Motor neuron (in vitro differentiated cells): ENCODE measurements around the gene ATOH7. TPM values are rescaled to one million over a fixed set of nuclear protein-coding genes. Genes with fewer than 3 reads are reported as not detected.
"Not testable (repeated sequence)": the region's sequence is repeated elsewhere in the genome, so short reads cannot be mapped to it uniquely, and the experiment has no call there.

Experiments
- ATAC-seq, 8 experiments: fragments of 200-7000 bp; cut with Tn5 transposase; replicated peaks in 6 of 8; 2 replicates each; pipeline ENCODE4 v1.8.0; 2021; ENCODE audit warnings: mild to moderate bottlenecking in 8 of 8, moderate library complexity in 8 of 8
- H3K27ac ChIP-seq, 2 donors: fragments of 250-450 bp; sonication (Bioruptor Pico); 2 replicates each; pipeline ENCODE4 v1.9.0; 2021; ENCODE audit warnings: antibody characterized with exemption in 2 of 2, mild to moderate bottlenecking in 2 of 2, moderate library complexity in 1 of 2
- H3K4me1 ChIP-seq, 2 donors: fragments of 250-450 bp; sonication (Bioruptor Pico); replicated peaks in 1 of 2; 2 replicates each; pipeline ENCODE4 v1.6.1; 2021; ENCODE audit warnings: antibody characterized with exemption in 2 of 2, mild to moderate bottlenecking in 2 of 2, moderate library complexity in 1 of 2
- H3K4me3 ChIP-seq, 5 donors: fragments of 250-450 bp; sonication (Bioruptor Pico); 2 replicates each; pipeline ENCODE4 v1.9.0; 2021; ENCODE audit warnings: antibody characterized with exemption in 5 of 5, mild to moderate bottlenecking in 5 of 5, moderate library complexity in 4 of 5
- WGBS, 10 experiments: fragments of 450-650 bp; shearing (Covaris generic); methylation state at CpG; one replicate each; pipeline ENCODE4 v1.0.0; 2022; 5-methylcytosine and 5-hydroxymethylcytosine counted together
- in situ Hi-C, 9 experiments: fragments of 400-800 bp; cut with MboI; loops; one replicate each; pipeline ENCODE4 v1.15.0; 2021; ENCODE audit warnings: low sequenced_read_pairs in 9 of 9, low pct_unique_long_range_greater_than_20kb in 2 of 9; ENCODE audit not compliant: unreplicated experiment in 9 of 9
- total RNA-seq, 8 experiments: library from RNA; unstranded; fragments of 300-600 nt; gene quantifications; 2 replicates each; pipeline versions ENCODE4 v1.2.3 to v1.2.4, GENCODE V29; 2022

ATOH7 gene
- total RNA-seq, 8 experiments from 2014 or later = 0.14 to 2.2 (median 0.78) TPM; not detected in 3

DNA sequence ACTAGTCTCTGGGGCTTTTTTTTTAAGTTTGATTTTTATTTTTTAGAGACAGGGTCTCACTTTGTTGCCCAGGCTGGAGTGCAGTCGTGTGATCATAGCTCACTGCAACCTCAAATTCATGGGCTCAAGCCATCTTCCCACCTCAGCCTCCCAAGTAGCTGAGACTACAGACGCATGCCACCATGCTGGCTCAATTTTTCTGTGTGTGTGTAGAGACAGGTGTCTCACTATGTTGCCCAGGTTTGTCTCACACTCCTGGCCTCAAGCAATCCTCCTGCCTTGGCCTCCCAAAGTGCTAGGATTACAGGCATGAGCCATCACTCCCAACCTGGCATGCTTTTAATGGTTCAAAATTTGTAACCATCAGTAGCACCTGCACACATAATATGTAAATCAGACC lies 36.1 kb downstream of the ATOH7 start:
- H3K27ac ChIP-seq, ATAC-seq, H3K4me3 ChIP-seq, H3K4me1 ChIP-seq: not testable (repeated sequence)
- in situ Hi-C loops = loop anchor here in 1 of 9 experiments (25.0 kb wide), 1 partner anchor 108 kb away; the partner anchor contains the start of gene HERC4
- 56 to 93% (median 85%) methylated on average over 1 to 2 of the region's 2 CpGs; no CpG with 5 or more reads in 6 of the 10 experiments for WGBS, 10 experiments

DNA sequence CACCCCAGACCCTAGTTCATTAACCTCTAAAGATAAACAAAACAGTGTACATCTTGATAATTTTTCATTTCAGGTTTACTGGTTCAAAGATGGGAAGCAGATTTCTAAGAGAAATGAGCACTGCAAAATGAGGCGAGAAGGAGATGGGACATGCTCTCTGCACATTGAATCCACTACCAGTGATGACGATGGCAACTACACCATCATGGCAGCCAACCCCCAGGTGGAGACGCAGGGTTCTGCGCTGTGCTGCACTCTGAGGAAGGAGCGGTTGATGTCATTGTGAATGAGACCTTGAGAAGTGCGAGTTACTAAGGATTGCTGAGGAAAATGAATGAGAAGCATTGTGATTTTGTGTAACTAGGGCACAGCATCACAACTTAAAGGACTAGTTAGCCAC lies 37.6 kb downstream of the ATOH7 start:
- WGBS, 10 experiments = 73 to 100% (median 96%) methylated on average over 1 to 4 of the region's 6 CpGs; no CpG with 5 or more reads in 4 of the 10 experiments
- H3K4me3 ChIP-seq = no peak overlapping the region
- H3K27ac ChIP-seq = no peak overlapping the region
- no peak for ATAC-seq
- in situ Hi-C loops = loop anchor here in 1 of 9 experiments (25.0 kb wide), 1 partner anchor 107 kb away; the partner anchor contains the start of gene HERC4
- peaks cover 0 to 4% of the 10 kb centered on the region in 2 donors for H3K4me1 ChIP-seq

DNA sequence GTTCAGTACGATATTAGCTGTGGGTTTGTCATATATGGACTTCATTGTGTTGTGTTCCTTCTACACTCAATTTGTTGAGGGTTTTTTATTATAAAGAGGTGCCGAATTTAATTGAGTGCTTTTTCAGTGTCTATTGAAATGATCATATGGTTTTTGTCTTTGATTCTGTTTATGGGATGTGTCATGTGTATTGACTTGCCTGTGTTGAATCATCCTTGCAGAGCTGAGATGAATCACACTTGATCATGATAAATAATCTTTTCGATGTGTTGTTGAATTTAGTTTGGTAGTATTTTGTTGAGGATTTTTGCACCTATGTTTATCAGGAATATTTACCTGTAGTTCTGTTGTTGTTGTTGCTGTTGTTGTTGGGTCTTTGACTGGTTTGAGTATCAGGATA lies 39.8 kb downstream of the ATOH7 start:
- 67 to 100% (median 84%) methylated on average over 2 to 3 of the region's 3 CpGs; no CpG with 5 or more reads in 1 of the 10 experiments for WGBS, 10 experiments
- no peak for ATAC-seq
- no peak overlapping the region for H3K27ac ChIP-seq
- in situ Hi-C loops = loop anchor here in 1 of 9 experiments (25.0 kb wide), 1 partner anchor 105 kb away; the partner anchor contains the start of gene HERC4
- no peak overlapping the region for H3K4me3 ChIP-seq
- peaks cover 0 to 4% of the 10 kb centered on the region in 2 donors for H3K4me1 ChIP-seq

DNA sequence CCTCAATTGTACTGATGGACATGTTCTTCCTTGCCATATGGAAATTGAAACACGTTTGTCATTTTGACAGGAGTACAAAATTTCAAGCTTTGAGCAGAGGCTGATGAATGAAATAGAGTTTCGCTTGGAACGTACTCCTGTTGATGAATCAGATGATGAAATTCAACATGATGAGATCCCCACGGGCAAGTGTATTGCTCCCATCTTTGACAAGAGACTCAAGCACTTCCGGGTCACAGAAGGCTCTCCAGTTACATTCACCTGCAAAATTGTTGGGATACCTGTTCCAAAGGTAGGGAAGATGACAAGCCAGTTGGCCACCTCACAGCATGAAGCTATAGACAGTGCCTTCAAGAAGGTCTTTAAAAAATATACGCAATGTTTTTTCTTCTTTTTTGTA lies 43.1 kb downstream of the ATOH7 start:
- Histone ChIP-seq H3K27ac (no peak overlapping the region), H3K4me3 (no peak overlapping the region), H3K4me1 (peaks cover 0 to 3% of the 10 kb centered on the region in 2 donors)
- in situ Hi-C loops = loop anchor here in 1 of 9 experiments (25.0 kb wide), 1 partner anchor 102 kb away; the partner anchor contains the start of gene HERC4
- ATAC-seq = no peak
- WGBS, 10 experiments = 69 to 100% (median 89%) methylated on average over 3 to 6 of the region's 6 CpGs

DNA sequence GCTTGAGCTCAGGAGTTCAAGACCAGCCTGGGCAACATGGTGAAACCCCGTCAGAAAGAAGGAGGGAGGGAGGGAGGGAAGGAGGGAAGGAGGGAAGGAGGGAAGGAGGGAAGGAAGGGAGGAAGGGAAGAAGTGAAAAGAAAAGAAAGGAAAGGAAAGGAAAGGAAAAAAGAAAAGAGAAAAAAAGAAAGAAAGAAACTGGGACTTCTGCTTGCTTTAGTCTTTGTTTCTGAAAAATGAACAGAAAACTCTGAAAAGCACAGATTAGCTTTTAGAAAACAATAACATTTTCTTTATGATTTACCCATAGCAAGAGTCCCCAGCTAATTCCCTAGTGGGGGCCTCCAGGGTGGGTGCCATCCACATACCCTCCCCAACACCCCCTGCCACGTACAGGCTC lies 46.8 kb downstream of the ATOH7 start:
- H3K4me1 ChIP-seq = peaks cover 0 to 3% of the 10 kb centered on the region in 2 donors
- no peak overlapping the region for H3K4me3 ChIP-seq
- no peak for ATAC-seq
- H3K27ac ChIP-seq = no peak overlapping the region
- in situ Hi-C loops = loop anchor here in 1 of 9 experiments (25.0 kb wide), 1 partner anchor 98 kb away; the partner anchor contains the start of gene HERC4
- WGBS, 10 experiments = 0 to 100% (median 79%) methylated on average over 1 to 2 of the region's 2 CpGs; no CpG with 5 or more reads in 2 of the 10 experiments

DNA sequence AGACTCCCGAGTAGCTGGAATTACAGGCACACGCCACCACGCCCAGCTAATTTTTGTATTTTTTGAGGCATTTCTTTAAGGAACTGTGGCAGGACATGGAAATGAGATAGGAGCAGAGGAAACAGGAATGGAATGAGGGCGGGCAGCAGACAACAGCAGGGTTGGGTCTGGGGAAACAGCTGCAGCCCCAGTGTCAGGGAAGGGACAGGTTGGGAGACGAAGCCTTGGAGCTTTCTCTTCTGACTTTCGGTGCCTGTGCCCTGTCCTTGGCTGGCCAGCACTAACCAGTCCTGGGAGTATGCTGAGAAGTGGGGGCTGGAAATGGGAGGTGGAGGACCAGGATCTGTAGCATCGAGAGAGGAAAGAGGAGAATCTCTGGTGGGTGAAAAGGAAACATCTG lies 47.4 kb downstream of the ATOH7 start:
- peaks cover 0 to 3% of the 10 kb centered on the region in 2 donors for H3K4me1 ChIP-seq
- no peak overlapping the region for H3K27ac ChIP-seq
- in situ Hi-C loops = loop anchor here in 1 of 9 experiments (25.0 kb wide), 1 partner anchor 97 kb away; the partner anchor contains the start of gene HERC4
- 20 to 93% (median 78%) methylated on average over 3 to 7 of the region's 7 CpGs; no CpG with 5 or more reads in 3 of the 10 experiments for whole genome bisulfite sequencing, 10 experiments
- H3K4me3 ChIP-seq = no peak overlapping the region
- ATAC-seq = peak in 2 of 8 experiments; percentile 24 to 75

Other genes with a start within 250 kb of the ATOH7 start
- 10 to 100 TPM; 16.4 to 80.5 (median 40.3) TPM for gene HERC4, start 156.8 kb downstream of the ATOH7 start, total RNA-seq
- gene MYPN, start 122.6 kb downstream of the ATOH7 start, total RNA-seq = under 1 TPM in 5 of 8 experiments, not detected in 3; 0.09 to 0.28 (median 0.13) TPM
- 100 to 1,000 TPM in 6 of 8 experiments, 10 to 100 TPM in 2; 43.5 to 183 (median 120) TPM for gene HNRNPH3, start 100.0 kb upstream of the ATOH7 start, total RNA-seq
- 10 to 100 TPM in 2 of 8 experiments, 1 to 10 TPM in 6; 2.7 to 14.3 (median 5.9) TPM for gene PBLD, start 100.8 kb upstream of the ATOH7 start, total RNA-seq
- gene RUFY2, start 175.2 kb upstream of the ATOH7 start, total RNA-seq = 10 to 100 TPM; 11.5 to 54.8 (median 38.6) TPM
- gene DNA2, start 239.9 kb upstream of the ATOH7 start, total RNA-seq = 10 to 100 TPM in 3 of 8 experiments, 1 to 10 TPM in 4, under 1 TPM in 1; 0.66 to 17.3 (median 7.3) TPM